ENCODE measurements around the gene MOB2.
"Not testable (repeated sequence)": the region's sequence is repeated elsewhere in the genome, so short reads cannot be mapped to it uniquely, and the experiment has no call there.

Gene MOB2

DNA sequence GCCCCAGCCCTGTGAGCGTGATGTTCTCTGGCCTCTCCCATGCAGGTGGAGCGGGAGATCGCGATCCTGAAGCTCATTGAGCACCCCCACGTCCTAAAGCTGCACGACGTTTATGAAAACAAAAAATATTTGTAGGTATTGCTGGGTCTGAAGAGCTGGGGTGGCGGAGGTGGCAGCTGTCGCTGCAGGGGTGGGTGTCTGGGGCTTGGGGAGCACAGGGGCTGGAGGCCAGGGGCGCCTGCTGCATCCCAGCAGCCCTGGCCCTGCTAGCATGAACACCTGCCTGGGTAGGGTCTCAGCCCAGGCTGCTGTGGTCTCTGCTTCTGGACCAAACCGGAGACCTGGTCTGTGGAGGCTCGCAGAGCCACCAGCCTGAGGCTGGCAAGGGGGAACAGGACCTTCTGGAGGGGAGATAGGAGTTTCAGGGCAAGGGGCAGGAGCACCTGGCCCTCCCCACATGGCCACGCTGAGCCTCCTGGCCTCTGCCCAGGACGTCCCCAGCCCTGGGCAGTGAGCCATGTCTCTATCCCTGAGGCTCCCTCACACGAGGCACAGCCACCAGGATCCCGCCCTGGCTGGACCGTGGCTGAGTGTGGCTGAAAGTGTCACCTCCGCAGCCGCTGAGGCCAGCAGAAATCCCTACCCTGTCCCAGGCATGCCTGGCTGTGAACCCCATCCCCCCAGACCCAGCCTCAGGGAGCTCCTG is 48.2 kb downstream of the MOB2 start:
- DNase-seq = no peak

DNA sequence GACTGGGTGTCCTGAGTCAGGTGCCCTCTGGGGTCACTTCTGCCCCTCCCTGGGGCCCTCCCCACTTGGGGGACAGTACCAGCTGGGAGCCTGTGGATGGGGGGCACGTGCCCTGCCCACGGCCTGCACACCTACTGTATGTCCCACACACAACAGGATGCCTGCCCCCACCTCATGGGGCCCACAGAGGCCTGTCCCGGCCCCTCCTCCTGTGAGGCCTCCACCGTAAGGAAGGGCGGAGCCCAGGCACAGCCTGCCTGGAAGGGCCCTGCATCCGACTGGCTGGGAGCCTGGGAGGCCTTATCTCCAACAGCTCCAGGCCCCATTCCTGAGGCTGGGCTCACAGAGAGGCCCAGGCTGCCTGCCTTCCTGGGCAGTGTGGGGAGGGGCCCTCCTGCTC is 49.1 kb downstream of the MOB2 start:
- no peak for DNase-seq

DNA sequence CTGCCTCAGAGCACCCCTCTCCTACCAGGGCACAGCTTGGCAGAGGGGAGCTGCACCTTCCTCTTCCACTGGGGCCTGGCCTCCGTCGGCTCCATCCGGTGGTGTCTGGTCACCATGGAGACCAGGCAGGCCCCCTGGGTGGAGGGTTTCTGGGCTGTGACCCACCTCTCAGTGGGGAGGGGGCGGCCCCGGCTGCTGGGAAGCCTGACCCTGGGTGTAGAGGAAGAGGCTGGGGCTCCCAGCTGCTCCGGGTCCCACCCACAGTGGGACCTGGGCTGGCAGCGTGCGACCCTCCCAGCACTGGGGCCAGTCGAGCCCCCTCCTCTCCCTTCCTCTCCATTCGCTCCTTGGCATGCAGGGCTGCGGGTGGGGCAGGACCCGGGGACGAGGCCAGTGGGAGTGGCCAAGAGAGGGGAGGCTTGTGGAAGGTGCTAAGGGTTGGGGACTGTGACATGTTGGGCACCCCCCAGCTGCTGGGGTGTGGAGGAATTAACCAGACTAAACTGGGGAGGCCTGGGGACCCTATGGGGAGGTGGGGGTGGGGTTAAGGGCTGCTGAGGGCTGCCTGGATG is 50.0 kb downstream of the MOB2 start:
- DNase-seq = no peak

DNA sequence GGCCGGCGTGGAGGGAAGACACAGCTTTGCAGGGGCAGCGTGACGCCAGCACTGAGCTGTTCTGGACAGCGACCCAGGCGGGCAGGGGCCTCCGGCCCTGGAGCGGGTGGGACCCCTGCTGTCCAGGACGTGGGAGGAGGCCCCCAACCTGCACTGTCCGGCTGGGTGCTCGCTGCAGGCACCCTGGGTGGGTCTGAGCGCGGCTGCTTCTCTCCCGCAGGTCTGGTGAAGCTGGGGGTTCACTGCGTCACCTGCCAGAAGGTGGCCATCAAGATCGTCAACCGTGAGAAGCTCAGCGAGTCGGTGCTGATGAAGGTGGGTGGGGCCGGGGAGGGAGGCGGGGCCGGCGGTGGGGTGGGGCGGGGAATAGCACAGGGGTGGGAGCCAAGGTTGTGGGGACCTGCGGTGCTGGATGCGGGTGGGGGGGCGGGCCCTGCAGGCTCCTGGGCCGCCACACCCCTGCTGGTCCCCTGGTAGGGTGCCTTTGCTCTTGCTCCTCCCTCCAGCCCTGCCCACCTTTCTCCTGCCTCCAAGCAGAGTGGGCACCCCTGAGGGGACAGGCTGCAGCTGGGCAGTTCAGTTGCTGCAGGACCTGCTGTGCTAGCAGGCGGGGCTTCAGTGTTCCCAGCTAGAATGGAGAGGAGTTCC is 50.6 kb downstream of the MOB2 start:
- DNase-seq = no peak

DNA sequence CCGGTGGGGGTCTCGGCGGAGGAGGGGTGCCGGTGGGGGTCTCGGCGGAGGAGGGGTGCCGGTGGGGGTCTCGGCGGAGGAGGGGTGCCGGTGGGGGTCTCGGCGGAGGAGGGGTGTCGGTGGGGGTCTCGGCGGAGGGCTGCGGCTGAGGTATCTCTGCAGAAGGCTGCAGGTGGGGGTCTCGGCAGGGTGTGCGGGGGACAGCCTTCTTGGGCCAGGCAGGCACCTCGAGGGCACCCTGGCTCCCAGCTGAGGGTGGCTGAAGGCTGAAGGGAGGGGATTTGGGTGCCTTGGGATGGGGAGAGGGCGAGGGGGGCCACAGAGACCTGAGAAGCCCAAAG is 51.1 kb downstream of the MOB2 start:
- DNase-seq = not testable (repeated sequence)

DNA sequence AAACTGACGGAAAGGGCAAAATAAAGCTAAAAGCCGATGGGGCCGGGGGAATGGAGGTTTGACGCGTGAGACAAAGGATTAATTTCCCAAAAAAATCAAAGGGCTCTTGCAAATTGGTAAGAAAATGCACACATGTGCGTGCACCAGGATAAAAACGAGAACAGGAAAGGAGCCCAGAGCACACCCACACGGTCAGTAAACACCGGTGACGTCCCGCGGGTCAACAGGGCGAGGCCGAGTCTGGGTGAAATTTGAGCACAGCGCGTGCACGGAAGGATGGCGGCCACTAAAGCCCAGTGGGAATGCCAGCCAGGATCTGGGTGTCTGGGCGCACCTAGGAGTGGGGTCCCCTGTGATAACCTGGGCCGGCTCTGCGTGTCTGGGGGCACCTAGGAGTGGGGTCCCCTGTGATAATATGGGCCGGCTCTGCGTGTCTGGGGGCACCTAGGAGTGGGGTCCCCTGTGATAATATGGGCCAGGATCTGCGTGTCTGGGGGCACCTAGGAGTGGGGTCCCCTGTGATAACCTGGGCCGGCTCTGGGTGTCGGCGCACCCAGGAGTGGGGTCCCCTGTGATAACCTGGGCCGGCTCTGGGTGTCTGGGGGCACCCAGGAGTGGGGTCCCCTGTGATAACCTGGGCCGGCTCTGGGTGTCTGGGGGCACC is 52.5 kb downstream of the MOB2 start:
- no peak for DNase-seq

DNA sequence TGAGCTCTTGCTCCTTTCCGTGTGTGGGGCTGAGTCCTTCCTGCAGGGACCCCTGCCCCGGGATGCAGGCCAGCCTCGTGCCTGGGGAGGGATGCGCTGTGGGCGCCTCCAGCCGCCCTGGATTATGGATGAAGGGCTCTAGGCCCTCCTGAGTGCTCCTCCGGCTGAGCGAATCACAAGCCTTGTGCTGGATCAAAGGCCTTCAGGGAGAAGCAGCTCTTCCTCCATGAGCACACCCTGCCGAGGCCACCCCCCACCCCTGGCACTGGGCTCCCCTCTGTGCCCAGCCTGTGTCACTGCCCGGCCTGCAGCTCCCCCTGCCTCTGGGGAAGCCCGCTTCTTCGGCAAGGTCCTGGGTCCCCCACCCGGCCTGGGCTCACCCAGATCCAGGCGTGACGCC is 53.0 kb downstream of the MOB2 start:
- DNase-seq = no peak

DNA sequence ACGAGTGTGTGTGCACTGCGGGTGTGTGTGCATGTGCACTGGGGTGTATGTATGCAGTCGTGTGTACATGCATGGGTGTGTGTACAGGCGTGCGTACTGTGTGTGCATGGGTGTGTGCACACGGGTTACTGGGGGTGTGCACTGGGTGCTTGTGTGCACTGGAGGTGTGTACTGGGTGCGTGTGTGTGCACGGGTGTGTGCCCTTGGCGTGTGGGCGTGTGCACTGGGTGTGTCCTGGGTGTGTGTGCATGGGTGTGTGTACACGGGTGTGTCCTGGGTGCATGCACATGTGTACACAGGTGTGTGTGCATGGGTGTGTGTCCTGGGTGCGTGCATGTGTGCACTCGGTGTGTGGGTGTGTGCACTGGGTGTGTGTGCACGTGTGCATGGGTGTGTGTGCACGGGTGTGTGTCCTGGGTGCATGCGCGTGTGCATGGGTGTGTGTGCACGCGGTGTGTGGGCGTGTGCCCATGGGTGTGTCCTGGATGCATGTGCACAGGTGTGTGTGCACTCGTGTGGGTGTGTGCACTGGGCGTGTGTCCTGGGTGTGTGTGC is 57.7 kb downstream of the MOB2 start:
- no peak for DNase-seq

DNA sequence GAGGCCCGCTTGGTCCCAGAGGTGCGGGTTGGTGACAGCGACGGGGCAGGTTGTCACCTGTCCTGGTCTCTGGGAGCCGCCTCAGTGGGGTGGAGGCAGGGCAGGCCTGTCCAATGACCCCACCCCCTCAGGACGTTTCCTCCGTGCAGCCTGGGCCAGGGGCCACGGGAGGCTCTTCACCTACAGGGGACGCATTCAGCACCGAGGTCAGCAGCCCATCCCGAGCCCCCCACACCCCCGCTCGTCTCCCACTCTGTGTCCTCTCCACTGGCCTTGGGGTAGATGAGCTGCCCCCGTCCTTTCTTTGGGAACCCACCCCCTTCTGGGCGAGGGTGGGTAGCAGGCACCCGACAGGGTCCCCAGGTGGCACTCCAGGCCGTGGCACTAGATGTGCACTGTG is 61.1 kb downstream of the MOB2 start:
- DNase-seq = no peak

DNA sequence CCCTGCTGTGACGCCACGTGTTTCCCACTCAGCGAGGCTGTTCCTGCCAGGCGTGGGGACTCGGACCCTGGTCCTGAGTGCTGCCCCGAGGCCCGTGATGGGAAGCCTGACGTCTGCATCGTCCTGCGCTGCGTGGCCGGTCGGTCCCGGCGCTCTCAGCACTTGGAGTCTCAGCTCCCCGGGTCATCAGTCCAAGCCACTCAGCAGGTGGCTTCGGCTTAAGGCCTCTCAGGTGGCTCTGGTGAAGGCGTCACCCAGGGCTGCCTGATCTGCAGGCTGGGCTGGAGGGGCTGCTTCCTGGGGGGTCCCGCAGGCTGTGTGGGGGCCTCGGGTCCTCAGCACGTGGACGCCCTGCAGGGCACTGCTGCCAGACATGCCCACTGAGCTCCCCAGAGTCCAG is 61.6 kb downstream of the MOB2 start:
- no peak for DNase-seq

DNA sequence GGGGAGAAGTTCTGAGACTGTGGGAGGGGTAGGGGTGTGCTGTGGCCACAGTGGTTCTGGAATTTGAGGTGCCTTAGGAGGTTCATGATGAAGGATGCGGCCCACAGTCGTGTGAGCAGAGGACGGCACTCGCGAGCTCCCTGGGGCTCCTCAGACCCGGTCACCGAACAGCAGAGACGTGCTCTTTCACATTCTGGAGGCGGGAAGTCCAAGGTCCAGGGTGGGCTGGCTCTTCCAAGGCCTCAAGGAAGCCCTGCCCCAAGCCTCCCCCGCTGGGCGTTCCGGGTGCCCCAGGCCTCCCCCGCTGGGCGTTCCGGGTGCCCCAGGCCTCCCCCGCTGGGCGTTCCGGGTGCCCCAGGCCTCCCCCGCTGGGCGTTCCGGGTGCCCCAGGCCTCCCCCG is 63.2 kb downstream of the MOB2 start:
- DNase-seq = not testable (repeated sequence)

DNA sequence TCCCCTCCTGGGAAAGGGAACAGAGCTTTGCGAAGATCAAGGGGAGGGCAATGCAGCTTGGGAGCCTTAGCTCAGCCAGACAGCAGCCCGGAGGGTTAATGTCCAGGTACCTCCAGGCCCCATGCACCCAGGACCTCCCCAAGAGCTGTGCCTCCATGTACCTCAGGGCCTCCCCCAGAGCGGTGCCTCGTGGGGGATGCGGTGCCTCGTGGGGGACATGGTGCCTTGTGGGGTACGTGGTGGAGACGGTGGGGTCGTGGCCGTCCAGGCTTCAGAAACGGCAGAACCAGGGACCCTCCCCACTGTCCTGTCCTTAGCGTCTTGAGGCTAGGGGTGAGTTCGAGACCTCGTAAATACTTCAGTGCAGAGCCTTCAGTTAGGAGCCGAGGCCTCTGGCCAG is 63.6 kb downstream of the MOB2 start:
- DNase-seq = no peak

DNA sequence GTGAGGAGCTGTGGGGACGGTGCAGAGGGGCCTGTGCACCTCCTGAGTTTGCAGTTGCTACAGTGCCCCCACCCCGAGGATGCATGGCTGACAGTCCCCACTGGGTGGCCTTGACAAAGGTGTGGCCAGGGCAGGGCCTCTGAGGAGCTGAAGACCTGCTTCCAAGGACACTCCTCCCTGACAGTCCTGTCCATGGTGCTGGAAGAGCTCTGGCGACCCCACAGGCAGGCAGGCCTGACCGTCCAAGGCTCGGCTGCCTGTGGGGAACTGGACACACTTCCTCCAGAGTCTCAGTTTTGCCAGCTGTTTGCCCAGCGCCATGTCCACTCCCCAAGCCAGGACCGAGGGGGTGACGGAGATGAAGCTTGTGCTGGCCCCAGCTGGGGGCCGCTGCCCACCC is 64.1 kb downstream of the MOB2 start:
- no peak for DNase-seq

DNA sequence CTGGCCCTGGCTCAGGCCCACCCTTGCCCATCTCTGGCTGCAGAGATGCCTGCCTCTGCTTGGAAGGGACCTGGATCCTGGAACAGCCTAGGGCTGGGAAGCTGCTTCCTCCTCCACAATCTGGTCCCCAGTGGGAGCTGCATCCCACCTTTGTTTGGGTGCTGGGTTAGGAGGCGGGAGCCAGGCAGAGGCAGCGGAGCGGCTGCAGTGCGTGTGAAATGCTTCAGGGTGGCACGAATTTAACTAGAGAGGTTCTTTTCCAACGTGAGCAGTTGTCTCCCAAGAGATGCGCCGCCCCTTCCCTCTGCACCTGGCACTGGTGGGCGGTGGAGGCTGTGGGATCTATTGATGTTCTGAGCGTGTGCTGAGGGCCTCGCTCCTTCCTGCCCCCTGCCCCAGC is 65.3 kb downstream of the MOB2 start:
- DNase-seq = no peak

DNA sequence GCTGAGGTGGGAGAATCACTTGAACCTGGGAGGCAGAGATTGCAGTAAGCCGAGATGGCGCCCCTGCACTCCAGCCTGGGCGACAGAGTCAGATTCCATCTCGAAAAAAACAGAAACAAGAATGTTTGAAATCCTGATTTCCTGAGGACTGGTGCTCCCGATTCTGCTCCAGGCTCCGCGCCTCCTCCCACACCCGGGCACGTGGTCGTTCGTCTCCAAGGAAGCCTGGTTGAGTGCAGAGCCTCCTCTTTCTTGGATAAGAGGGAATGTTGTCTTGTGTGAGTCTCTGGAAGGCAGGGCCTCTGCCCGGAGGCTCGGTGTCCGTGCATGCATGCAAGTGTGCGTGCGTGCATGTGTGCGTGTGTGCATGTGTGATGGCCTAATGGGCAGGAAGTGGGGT is 66.8 kb downstream of the MOB2 start:
- no peak for DNase-seq

All from activated CD4-positive, CD25-positive, alpha-beta regulatory T cell (primary cell).